Activated CD8-positive, alpha-beta T cell treated with anti-CD3 and anti-CD28 coated beads, Interleukin-2, amount 10 ng/mL, durations not matched to agents 7 days and 5 days (primary cell): ENCODE data around the gene ALDH1B1. TPM values are rescaled to one million over a fixed set of nuclear protein-coding genes. Genes with fewer than 3 reads are reported as not detected.
A peak's percentile ranks its signal among the peaks of the same experiment; 100 is the strongest.

Source experiments
- ATAC-seq: fragments of 150-1000 bp; cut with Tn5 transposase; one replicate; pipeline ENCODE4 v1.10.0; 2021; ENCODE audit warnings: moderate library complexity
- CTCF ChIA-PET: fragments of 350-600 bp; sonication (Branson Sonifier 250); formaldehyde crosslinking; loops from one replicate; lab custom pipeline; 2021; ENCODE audit warnings: antibody characterized with exemption; lab: Charles Lee
- POLR2A ChIA-PET: fragments of 350-600 bp; sonication (Branson Sonifier 250); formaldehyde crosslinking; loops from one replicate; lab custom pipeline; 2021; ENCODE audit warnings: antibody characterized with exemption; lab: Charles Lee
- DNase-seq: peaks from one replicate; pipeline ENCODE4 v3.0.0-alpha.2; 2020
- H3K27ac Mint-ChIP-seq: one replicate; pipeline ENCODE4 v1.8.0; 2021; ENCODE audit warnings: mild to moderate bottlenecking, mixed read lengths
- H3K27me3 Mint-ChIP-seq: one replicate; pipeline ENCODE4 v1.8.0; 2021; ENCODE audit warnings: low read depth, mixed read lengths
- H3K36me3 Mint-ChIP-seq: one replicate; pipeline ENCODE4 v1.8.0; 2021; ENCODE audit warnings: low read depth, mixed read lengths
- H3K4me1 Mint-ChIP-seq: one replicate; pipeline ENCODE4 v1.8.0; 2021; ENCODE audit warnings: low read depth, mixed read lengths
- H3K4me3 Mint-ChIP-seq: one replicate; pipeline ENCODE4 v1.8.0; 2021; ENCODE audit warnings: mild to moderate bottlenecking, mixed read lengths
- H3K9me3 Mint-ChIP-seq: one replicate; pipeline ENCODE4 v1.8.0; 2022; ENCODE audit warnings: mixed read lengths; ENCODE audit not compliant: insufficient read depth
- total RNA-seq, 2 experiments: library from RNA; stranded (reverse); gene quantifications; one replicate each; pipeline ENCODE4 v1.2.3, GENCODE V29; 2021

Gene ALDH1B1
- total RNA-seq, 2 experiments from 2014 or later, result 14.7 to 16.3 TPM

GRCh38 chr9:38355517-38356120 is 36.9 kb upstream of the ALDH1B1 start:
- Mint-ChIP-seq H3K9me3 (no peaks in the 10 kb centered on the region), H3K27me3 (peaks cover 5% of the 10 kb centered on the region), H3K27ac (no peak overlapping the region), H3K4me3 (no peak overlapping the region), H3K4me1 (no peaks in the 10 kb centered on the region), H3K36me3 (no peaks in the 10 kb centered on the region)
- ATAC-seq, result no peak
- ChIA-PET POLR2A (no interaction called here), CTCF (no interaction called here)
- DNase-seq, result no peak

GRCh38 chr9:38356851-38357250 is 35.7 kb upstream of the ALDH1B1 start:
- H3K27me3 Mint-ChIP-seq, result no peaks in the 10 kb centered on the region
- no peaks in the 10 kb centered on the region for H3K4me1 Mint-ChIP-seq
- ChIA-PET POLR2A (no interaction called here), CTCF (no interaction called here)
- no peak overlapping the region for H3K4me3 Mint-ChIP-seq
- H3K9me3 Mint-ChIP-seq, result no peaks in the 10 kb centered on the region
- ATAC-seq (no peak), DNase-seq (no peak)
- H3K27ac Mint-ChIP-seq, result no peak overlapping the region
- H3K36me3 Mint-ChIP-seq, result no peaks in the 10 kb centered on the region

- Mint-ChIP-seq H3K27me3 (no peaks in the 10 kb centered on the region), H3K27ac (no peak overlapping the region), H3K4me3 (no peak overlapping the region), H3K9me3 (no peaks in the 10 kb centered on the region), H3K4me1 (no peaks in the 10 kb centered on the region), H3K36me3 (no peaks in the 10 kb centered on the region)
- ATAC-seq (no peak), DNase-seq (no peak)
- ChIA-PET CTCF (no interaction called here), POLR2A (no interaction called here)
Measured at GRCh38 chr9:38357350-38358114, 35.0 kb upstream of the ALDH1B1 start.

DNA sequence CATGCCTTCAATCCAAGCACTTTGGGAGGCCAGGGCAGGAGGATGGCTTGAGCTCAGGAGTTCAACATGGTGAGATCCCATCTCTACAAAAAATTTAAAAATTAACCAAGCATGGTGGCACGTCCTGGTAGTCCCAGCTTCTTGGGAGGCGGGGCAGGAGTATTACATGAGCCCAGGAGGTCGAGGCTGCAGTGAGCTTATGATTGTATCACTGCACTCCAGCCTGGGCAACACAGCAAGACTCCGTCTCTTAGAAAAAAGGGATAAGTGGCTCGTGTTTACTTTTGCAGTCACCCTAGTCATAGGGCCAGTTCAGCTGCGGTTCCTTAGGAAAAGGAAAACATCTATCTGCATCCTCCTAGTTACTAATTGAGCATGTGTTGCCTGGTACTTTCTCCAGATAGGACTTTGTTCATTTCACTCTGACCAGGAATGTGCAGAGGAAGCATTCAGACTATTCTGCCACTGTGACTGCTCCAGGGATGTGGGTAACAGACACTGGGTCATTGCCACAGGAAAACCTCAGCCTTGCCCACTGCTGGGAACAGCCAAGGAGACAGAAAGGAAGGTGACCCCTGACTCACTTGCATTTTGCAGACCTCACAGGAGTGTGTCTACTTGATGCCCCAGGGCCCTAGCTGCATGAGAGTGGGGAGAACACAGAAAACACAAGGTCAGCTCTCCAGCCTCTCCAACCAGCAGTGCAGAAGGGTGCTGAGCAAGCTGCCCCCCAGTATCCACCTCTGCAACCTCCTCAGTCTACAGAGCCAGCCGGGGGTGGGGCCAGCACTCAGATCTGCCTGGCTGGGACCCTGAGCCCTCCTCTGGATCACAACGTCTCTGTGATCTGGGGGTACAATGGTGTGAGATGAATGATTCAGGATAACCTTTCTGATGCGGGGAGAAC is 33.9 kb upstream of the ALDH1B1 start:
- DNase-seq (no peak), ATAC-seq (no peak)
- Mint-ChIP-seq H3K27ac (no peak overlapping the region), H3K4me1 (peaks cover 4% of the 10 kb centered on the region), H3K36me3 (no peaks in the 10 kb centered on the region), H3K4me3 (no peak overlapping the region), H3K27me3 (no peaks in the 10 kb centered on the region), H3K9me3 (no peaks in the 10 kb centered on the region)
- ChIA-PET POLR2A (no interaction called here), CTCF (no interaction called here)

DNA sequence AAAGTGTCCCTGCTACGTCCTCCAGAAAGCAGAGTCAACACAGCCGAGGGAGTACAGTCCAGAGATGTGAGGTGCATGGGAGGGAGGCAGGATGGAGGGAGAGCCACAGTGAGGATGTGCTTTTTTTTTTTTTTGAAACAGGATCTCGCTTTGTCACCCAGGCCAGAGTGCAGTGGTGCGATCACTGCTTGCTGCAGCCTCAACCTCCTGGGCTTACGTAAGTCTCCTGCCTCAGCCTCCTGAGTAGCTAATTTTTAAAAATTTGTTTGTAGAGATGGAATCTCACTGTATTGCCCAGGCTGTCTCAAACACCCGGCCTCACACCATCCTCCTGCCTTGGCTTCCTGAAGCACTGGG is 33.2 kb upstream of the ALDH1B1 start:
- H3K27ac Mint-ChIP-seq, result no peak overlapping the region
- no peak for ATAC-seq
- POLR2A ChIA-PET, result no interaction called here
- no peaks in the 10 kb centered on the region for H3K27me3 Mint-ChIP-seq
- H3K36me3 Mint-ChIP-seq, result no peaks in the 10 kb centered on the region
- H3K9me3 Mint-ChIP-seq, result no peaks in the 10 kb centered on the region
- no peak overlapping the region for H3K4me3 Mint-ChIP-seq
- DNase-seq, result no peak
- H3K4me1 Mint-ChIP-seq, result peaks cover 4% of the 10 kb centered on the region
- CTCF ChIA-PET, result no interaction called here

DNA sequence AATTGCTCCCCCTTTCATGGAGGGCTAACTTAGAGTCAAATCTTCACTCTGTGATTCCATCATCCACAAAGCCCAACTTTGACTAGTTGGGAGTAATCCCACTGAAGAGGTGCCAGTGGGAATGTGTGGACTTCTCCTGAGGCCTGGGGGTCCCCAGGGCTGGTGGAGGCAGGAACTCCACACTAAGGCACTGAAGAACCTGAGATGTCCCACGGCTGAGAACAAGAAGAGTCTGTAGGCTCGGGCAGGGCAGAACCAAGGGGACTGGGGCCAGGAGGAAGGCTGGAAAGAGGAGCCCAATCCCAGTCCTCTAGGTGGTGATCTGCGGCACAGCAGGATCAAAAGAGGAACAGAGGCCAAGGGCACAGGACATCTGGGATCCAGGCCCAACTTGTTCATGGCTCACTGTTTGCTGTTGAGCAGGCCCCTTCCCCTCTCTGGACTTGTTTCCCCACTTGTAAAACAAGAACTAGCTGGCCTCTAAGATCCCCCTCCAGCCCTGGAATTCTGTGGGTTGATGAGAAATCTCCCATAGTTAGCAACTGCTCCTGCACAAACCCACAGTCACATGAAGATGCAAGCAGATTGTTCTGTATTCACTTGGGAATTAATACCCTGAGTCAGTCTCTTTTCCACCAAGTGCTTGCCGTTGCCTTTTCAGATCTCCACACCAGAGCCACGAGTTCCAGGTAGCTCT is 32.7 kb upstream of the ALDH1B1 start:
- Mint-ChIP-seq H3K27me3 (no peaks in the 10 kb centered on the region), H3K4me3 (no peak overlapping the region), H3K36me3 (no peaks in the 10 kb centered on the region), H3K4me1 (peaks cover 4% of the 10 kb centered on the region), H3K9me3 (no peaks in the 10 kb centered on the region), H3K27ac (no peak overlapping the region)
- ChIA-PET CTCF (interaction anchor here (2.5 kb wide), 1 partner anchor 446 kb away, joined by 10 read pairs; no protein-coding TSS in a partner anchor), POLR2A (no interaction called here)
- ATAC-seq (no peak), DNase-seq (no peak)

DNA sequence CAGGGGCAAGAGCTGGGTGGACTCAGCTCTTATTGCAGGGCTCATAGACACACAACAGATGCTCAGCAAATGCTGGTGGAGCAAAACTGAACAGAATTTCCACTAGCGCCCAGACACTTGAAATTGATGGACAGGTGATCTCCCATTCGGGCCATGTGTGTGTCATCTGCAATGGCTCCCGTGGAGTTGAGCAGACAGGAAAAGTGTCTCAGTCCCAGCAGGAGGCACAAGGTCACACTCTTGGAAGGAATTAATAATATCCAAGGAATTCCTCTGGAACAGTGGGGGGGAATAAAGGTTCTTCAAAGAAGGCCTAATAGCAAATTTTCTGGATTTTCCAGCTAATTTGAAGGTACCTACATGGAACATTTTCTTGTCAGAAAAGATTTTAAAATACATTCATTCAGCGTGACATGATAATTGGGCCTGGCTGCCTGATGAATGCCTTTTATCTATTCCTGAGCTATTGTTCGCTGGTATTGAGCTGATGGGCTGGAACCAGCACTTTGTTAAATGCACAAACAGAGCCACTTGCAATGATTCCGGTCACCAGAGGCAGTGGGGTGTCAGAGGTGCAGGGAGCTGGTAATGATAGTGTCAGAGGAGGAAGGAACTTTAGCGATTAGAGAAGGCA is 31.5 kb upstream of the ALDH1B1 start:
- DNase-seq (no peak), ATAC-seq (no peak)
- Mint-ChIP-seq H3K36me3 (no peaks in the 10 kb centered on the region), H3K27me3 (peaks cover 7% of the 10 kb centered on the region), H3K4me3 (no peak overlapping the region), H3K27ac (no peak overlapping the region), H3K9me3 (no peaks in the 10 kb centered on the region), H3K4me1 (peaks cover 4% of the 10 kb centered on the region)
- CTCF ChIA-PET, result interaction anchor here (2.1 to 2.5 kb wide), 2 partner anchors 273 to 447 kb away, joined by 5 to 10 read pairs; no protein-coding TSS in a partner anchor
- POLR2A ChIA-PET, result no interaction called here

DNA sequence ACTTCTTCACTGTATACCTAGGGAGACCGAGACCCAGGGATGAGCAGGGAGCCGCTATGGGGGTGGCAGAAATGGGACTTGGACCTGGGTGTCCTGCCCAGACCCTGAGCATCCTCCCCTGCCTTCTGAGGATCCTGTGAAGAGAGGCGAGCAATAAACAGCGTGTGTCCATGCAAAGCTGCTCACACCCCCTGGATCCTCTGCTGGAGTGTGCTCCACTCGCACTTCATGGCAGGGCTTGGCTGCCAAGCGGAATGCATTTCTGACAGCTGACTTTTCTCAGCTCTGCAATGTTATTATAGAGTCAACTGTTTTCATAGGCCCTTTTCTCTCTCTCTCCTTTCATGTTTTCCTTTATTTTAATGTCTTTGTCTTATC is 31.0 kb upstream of the ALDH1B1 start:
- peaks cover 7% of the 10 kb centered on the region for H3K27me3 Mint-ChIP-seq
- ChIA-PET CTCF (interaction anchor here (2.1 to 2.5 kb wide), 2 partner anchors 274 to 448 kb away, joined by 5 to 10 read pairs; no protein-coding TSS in a partner anchor), POLR2A (no interaction called here)
- ATAC-seq, result no peak
- peaks cover 4% of the 10 kb centered on the region for H3K4me1 Mint-ChIP-seq
- H3K27ac Mint-ChIP-seq, result no peak overlapping the region
- no peak overlapping the region for H3K4me3 Mint-ChIP-seq
- DNase-seq, result no peak
- H3K9me3 Mint-ChIP-seq, result no peaks in the 10 kb centered on the region
- H3K36me3 Mint-ChIP-seq, result no peaks in the 10 kb centered on the region

- peak overlapping the region; percentile 4 for H3K27ac Mint-ChIP-seq
Measured at GRCh38 chr9:38362852-38363588, 29.5 kb upstream of the ALDH1B1 start.

GRCh38 chr9:38363589-38363925 is 28.9 kb upstream of the ALDH1B1 start:
- Mint-ChIP-seq H3K27ac (no peak overlapping the region), H3K4me1 (peaks cover 4% of the 10 kb centered on the region), H3K9me3 (no peaks in the 10 kb centered on the region), H3K36me3 (no peaks in the 10 kb centered on the region), H3K27me3 (peaks cover 7% of the 10 kb centered on the region), H3K4me3 (no peak overlapping the region)
- no peak for ATAC-seq
- ChIA-PET POLR2A (no interaction called here), CTCF (interaction anchor here (1.0 to 1.3 kb wide), 2 partner anchors 276 to 450 kb away, joined by 4 to 5 read pairs; no protein-coding TSS in a partner anchor)
- DNase-seq, result no peak

More at GRCh38 chr9:38362852-38363588, 29.5 kb upstream of the ALDH1B1 start:
- CTCF ChIA-PET, result interaction anchor here (1.0 to 1.3 kb wide), 2 partner anchors 275 to 450 kb away, joined by 4 to 5 read pairs; no protein-coding TSS in a partner anchor
- ATAC-seq (peak; percentile 71), DNase-seq (peak; percentile 36)
- H3K9me3 Mint-ChIP-seq, result no peaks in the 10 kb centered on the region
- peaks cover 4% of the 10 kb centered on the region for H3K4me1 Mint-ChIP-seq
- H3K36me3 Mint-ChIP-seq, result no peaks in the 10 kb centered on the region
- peaks cover 7% of the 10 kb centered on the region for H3K27me3 Mint-ChIP-seq
- POLR2A ChIA-PET, result no interaction called here
- H3K4me3 Mint-ChIP-seq, result peak overlapping the region; percentile 48
